COR-L47 (cell line): ENCODE measurements around the gene IGFBP4.

ENCODE experiments used
- DNase-seq: peaks from one replicate; lab custom pipeline; 2025; lab: John Stamatoyannopoulos, UW

IGFBP4 gene

DNA sequence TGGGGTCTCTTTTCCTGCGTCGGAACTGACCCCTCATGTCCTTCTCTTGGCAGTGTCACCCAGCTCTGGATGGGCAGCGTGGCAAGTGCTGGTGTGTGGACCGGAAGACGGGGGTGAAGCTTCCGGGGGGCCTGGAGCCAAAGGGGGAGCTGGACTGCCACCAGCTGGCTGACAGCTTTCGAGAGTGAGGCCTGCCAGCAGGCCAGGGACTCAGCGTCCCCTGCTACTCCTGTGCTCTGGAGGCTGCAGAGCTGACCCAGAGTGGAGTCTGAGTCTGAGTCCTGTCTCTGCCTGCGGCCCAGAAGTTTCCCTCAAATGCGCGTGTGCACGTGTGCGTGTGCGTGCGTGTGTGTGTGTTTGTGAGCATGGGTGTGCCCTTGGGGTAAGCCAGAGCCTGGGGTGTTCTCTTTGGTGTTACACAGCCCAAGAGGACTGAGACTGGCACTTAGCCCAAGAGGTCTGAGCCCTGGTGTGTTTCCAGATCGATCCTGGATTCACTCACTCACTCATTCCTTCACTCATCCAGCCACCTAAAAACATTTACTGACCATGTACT is 13.2 kb downstream of the IGFBP4 start:
- DNase-seq = no peak

GRCh38 chr17:40457369-40457768 is 14.1 kb downstream of the IGFBP4 start:
- DNase-seq = no peak

GRCh38 chr17:40457964-40458791 is 14.9 kb downstream of the IGFBP4 start:
- DNase-seq = no peak

GRCh38 chr17:40458851-40459482 is 15.7 kb downstream of the IGFBP4 start:
- DNase-seq = no peak

GRCh38 chr17:40459636-40460603 is 16.7 kb downstream of the IGFBP4 start:
- no peak for DNase-seq

DNA sequence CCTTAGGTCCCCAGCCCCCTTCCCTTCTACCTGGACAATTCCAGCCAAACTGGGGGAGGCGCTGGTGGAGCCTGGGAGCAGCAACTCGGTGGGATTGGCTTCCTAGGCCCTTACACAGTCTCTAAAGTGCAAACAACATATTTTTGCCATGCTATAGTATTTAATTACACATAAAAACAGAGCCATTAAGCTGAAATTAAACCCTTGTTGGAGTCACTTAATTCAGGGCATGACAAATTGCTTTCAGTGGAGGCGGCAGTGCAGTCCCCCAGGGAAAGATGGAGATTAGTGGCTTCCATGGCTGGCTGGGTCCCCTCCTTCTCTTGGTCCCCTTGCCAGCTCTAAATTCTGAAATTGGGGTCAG is 17.3 kb downstream of the IGFBP4 start:
- no peak for DNase-seq

GRCh38 chr17:40460968-40461731 is 17.9 kb downstream of the IGFBP4 start:
- no peak for DNase-seq

DNA sequence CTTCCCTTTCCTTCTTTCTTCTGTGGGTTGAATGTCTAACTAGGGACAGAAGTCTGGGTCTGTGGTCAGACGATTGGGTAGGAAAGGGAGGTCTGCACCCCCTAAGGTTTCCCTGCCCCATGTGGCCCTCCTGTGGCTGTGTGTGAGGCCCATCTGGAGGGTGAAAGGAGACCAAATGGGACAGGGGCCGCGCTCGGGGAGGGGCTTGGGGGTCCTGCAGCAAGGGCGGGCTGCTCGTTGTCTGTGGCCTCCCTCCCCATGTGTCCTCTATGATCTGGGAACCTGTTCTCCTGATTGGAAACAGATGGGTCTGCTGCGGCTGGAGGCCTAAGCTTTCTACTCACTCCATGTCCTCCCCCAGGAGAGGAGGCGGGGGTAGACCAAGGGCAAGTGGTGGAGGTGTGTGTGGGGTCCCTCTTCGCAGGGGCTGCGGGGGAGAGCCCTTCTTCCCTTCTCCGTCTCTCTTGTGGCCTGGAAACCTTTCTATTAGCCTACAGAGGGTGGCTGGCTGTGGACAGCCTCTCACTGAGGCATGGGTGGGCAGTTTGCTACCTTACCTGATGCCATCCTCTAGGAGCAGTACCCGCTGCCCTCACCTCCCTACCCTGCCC is 18.6 kb downstream of the IGFBP4 start:
- DNase-seq = no peak

DNA sequence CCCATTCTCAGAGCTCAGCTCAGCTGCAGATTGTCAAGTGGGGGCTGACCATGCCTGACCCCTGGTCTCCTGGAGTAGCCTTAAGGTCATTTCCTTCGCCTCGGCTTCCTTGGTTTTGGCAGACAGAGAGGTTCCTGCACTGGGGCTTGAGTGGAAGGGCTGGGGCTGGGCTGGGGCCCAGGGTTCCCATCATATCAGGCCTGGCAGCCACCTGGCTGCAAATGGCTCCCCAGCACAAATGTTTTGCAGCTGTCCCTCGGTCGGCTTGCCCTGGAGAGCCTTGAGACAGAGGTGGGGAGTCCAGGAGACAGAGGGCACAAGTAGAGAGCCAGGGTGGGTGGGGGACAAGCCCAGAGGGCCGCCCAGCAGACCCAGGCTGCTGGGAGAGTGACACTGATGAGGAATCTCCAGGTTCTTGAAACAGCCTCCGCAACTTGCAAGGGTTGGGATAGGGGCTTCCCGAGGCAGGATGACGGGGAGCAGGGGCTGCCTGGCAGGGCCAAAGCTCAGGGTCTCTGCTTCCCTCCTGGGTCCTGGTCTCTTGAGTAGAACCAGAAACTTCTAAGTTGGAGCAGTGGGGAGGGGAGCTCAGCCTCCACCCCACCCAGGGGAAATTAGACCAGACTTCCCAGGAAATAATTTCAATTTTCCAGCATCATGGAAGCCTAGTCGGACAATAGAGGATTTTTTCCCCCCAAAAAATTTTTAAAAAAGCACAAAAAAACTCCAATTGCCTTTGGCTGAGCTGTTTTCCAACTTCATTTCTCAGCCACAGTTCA is 19.3 kb downstream of the IGFBP4 start:
- no peak for DNase-seq

DNA sequence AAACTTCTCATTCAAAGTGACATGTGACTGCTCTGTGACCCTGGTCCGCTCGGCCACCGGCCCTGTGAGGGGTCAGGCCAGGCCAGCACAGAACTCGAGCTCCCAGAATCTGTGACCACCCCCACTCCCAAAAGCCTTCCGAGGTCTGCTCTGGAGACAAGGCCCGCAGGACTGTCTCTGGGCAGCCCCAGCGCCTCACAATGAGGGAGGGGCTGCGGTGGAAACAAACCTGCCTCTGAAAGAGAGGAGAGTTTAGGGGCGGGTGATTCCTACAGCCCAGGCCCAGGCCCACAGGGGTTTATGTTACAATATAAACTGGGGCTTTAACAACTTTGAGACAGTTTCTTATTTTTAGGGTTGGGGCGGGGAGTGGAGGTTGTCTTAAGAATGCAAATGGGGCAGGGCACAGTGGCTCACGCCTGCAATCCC is 19.9 kb downstream of the IGFBP4 start:
- DNase-seq = no peak

DNA sequence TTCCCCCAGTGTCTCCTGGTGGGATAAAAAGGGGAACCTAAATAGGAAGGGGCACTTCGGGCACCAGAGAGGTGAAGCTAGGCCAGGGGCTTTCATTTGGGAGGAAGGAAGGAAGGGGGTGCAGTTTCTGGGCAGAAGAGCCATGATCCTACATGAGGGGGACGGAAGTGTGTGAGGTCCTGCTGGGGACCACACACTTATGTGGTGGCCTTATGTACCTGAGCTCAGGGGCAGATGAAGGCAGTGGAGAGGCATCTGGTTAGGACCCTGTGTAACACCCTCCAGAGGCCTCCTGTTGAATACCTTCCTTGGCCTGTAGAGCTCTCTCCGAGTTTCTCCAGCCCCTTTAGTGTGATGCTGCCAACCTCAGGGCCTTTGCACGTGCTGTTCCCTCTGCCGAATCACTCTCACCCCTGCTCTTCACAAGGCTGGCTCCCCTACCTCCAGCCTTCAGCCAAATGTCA is 21.2 kb downstream of the IGFBP4 start:
- DNase-seq = no peak

- DNase-seq = no peak
Measured at GRCh38 chr17:40466298-40466971, 23.2 kb downstream of the IGFBP4 start.

DNA sequence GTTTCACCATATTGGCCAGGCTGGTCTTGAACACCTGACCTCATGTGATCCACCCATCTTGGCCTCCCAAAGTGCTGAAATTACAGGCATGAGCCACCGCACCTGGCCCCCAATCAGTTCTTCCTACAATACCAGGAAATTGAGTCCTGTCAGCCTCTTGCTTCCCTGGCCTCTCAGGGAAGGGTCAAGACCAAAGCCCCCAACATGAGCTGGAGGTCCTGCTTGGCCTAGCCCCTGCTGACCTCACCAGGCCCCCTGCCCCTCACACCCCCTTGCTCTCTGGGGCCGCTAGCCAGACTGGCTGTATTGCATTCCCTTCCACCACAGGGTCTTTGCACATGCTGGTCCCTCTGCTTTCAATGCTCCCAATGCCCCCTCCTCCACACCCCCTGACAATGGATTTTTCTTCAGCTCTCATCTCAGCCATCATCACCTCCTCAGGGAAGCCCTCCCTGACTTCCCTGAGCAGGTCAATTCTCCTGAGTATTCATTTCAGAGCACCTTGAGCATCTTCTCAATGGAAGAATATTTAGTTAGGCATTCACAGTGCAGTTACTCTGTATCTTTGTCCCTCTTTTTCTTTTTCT is 24.1 kb downstream of the IGFBP4 start:
- DNase-seq = no peak

DNA sequence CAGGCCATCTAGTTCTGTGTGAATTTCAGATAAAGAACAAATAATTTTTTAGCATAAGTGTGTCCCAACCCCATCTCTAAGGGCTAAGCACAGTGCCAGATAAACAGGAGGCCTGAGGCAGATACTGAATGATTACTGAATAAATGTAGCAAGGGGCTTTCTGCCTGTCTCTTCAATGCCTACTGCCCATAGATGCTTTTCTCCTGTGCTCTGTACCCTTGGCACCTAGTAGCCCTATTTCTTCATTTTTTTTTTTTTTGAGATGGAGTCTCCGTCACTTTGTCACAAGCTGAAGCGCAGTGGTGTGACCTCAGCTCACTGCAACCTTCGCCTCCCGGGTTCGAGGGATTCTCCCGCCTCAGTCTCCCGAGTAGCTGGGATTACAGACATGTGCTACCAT is 25.3 kb downstream of the IGFBP4 start:
- DNase-seq = no peak

DNA sequence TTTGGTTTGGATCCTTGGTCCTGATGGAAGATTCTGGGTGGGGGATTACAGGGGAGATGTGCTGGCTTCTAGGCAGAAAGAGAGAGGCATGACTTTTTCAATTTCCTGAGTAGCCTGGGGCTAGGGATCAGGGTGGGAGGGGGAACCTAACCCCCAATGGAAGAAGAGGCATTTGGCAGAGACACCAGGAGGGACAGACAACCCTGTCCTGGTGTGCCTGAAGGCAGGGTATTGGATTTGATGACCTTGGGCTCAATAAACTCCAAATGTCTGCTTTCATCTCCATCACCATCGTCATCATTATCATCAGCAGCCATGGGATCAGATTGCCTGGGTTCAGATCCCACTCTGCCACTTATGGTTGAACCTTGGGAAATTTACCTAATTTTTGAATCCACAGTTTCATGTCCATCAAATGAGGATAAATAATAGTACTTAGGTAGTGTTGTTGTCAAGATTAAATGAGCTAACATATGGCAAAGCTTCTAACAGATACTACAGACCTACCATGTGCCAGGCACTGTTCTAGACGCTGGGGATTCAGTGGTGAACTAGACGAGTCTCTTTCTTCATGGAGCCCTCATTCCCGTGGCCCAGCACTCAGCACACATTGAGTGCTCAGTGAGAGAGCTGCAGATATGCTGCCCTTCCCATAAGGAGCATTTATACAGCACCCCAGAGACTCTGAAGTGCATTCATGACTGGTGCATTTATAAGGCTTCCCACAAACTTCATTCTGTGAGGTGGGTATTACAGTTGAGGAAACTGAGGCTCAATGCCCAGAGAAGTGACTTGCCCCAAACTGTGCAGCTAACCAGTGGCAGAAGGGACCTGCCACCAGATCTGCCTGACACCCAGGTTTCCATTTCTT is 26.8 kb downstream of the IGFBP4 start:
- no peak for DNase-seq

DNA sequence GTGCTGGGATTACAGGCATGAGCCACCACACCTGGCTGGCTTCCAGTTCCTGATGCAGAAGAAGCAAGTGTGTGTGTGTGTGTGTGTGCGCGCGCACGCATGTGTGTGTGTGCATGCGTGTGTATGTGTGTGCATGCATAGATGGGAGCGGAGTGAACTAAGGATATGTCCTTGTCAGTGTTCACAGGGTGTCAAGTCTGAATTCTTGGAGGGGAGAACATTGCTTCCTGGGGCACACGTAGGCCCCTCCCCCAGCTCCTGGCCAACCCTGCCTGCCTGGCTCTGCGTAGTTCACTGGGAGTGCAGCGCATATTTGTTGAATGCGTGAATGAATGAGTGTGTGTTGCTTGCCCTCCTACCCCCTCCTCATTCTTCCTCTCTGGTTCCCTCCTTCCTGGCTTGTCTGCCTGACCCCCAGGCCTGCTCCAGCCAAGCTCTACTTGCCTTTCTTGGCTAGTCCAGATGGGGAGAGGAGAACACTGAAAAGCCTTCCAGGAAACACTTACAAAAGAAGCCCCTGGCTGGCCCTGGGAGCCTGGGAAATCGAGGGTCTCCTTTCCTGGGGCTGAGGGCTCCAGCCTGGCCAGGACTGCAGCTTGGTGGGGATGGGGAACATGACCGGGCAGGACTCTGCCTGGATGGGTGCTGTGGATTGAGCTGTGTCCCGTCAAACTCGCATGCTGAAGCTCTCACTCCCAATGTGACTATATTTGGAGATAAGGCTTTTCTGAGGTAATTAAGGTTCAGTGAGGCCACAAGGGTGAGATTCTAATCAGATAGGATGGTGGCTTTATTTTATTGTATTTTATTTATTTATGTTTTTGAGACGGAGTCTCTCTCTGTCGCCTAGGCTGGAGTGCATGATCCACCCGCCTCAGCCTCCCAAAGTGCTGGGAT is 27.9 kb downstream of the IGFBP4 start:
- no peak for DNase-seq
